ENCODE measurements around the gene NPW.

The NPW gene

GRCh38 chr16:2019518-2019920 lies at the start of gene NPW:
NPW (plus strand) TSS chr16:2019785.
- DNase-seq (ENCODE audit: low read depth in 2 of 2) = no peak

DNA sequence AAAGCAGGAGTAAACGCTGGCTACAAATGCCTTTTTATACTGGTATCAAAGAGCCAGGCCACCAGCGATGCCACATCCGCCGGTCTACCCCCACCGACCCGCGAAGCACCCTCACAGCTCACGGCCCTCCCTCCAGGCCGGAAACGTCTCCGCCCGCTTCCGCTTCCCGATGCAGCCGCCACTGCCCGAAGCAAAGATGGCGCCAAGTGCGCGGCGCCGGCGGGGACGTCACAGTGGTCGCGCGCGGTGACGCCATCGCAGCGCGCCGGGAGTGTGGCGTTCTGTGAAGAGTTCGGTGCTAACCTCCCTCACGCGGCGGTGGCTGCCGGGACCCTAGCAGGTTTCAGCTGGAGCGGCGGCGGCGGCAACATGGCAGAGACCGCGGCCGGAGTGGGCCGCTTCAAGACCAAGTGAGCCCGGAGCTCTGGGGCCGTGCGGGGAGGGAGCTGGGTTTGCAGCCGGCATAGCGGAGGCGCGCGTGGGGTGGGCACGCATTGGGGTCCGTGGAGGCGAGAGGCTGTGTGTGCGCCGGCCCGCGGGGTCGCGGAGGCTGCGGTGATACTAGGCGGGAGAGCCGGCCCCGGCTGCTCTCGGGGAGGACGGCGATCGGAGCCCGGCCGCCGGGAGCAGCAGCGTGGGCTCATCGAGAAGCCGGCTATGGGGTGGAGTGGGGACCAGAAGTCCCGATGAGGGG lies 47.6 kb upstream of the NPW start, which contains the start of gene TBL3:
TSS of gene TBL3 (plus strand) at position 258 of the 694 bp plus-strand sequence. CDS start at position 370, 112 bp downstream.
- DNase-seq (ENCODE audit: low read depth in 2 of 2) = peak; percentile 88 to 93

DNA sequence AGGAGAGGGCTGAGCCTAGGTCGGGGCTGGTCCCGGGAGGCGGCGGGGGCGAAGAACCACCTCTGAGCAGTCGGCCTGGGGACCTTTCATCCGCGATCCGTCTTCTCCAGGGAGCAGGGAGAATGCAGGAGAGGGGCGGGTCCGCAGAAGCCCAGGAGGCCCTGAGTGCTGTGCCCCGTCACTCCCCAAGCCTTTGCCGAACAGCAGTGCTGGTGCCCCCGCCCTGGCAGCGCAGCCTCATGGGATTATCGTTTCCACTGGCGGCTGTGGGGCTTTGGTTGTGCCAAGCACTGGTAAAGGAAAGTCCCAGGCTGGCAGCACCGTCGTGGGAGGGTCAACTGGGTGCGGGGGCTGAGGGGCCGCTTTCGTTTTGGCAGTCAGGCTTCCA lies 47.1 kb upstream of the NPW start:
- DNase-seq (ENCODE audit: low read depth in 2 of 2) = no peak

DNA sequence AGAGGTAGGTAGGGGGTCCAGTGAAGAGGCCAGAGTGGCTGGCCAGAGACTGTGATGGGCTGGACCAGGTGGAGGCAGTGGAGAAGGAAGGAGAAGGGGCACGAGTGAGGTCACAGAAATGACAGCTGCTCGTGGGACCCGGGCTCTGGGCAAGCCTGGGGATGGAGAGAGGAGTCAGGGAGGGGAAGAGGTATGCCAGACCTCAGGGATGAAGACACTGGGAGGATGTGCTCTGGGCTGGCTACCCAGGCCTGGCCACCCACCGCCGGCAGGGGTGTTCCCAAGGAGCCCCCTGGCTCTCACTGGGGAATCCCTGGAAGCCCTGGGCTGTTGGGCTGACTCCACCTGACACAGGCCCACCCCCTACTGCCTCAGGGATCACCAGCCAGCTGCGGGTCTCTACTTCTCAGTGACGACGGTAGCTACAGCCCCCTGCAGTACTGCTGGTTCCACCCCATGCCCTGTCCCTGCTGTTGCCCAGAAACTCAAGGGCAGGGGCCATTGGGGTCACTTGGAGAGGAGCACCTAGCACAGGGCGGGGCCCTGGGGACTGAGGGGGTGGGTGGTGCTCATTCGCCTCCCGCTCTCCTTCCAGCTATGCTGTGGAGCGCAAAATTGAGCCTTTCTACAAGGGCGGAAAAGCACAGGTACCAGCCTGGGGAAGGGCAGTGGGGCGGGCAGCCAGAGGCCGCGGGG lies 46.0 kb upstream of the NPW start:
- no peak for DNase-seq (ENCODE audit: low read depth in 2 of 2)

DNA sequence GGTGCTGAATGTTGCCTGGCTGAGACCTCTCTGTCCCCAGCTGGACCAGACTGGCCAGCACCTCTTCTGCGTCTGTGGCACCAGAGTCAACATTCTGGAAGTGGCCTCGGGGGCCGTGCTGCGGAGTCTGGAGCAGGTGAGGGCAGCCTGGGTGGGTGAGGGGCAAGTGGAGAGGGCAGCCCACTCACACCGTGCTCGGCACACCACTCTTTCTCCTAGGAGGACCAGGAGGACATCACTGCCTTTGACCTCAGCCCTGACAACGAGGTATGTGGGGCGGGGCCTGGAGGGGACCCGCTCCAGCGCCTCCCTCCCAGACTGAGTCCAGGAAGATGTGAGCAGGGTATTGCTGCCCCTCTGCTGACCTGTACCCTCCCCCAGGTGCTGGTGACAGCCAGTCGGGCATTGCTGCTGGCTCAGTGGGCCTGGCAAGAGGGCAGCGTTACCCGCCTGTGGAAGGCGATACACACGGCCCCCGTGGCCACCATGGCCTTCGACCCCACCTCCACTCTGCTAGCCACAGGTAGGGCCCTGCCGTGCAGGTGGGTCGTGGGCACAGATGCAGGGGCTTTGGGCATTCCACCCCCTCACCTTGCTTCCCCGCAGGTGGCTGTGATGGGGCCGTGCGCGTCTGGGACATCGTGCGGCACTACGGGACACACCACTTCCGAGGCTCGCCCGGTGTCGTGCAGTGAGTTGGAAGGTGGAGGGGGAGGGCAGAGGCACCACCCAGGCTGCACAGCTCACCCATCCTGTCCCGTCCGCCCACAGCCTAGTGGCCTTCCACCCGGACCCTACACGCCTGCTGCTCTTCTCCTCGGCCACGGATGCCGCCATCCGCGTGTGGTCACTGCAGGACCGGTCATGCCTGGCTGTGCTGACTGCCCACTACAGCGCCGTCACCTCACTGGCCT lies 45.2 kb upstream of the NPW start:
- DNase-seq (ENCODE audit: low read depth in 2 of 2) = no peak

GRCh38 chr16:1975432-1976215 lies 44.0 kb upstream of the NPW start:
- no peak for DNase-seq (ENCODE audit: low read depth in 2 of 2)

DNA sequence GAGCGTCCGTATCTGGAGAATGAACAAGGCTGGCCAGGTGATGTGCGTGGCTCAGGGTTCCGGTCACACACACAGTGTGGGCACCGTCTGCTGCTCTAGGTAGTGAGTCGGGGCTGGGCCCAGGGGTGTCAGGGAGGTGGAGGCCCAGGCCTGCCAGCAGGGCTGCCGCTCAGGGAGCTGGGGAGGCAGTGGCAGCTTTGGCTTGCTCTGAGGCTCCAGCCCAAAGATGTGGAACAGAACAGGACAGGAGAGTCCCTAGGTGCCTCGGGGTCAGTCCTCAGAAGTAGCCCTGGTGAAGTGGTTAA lies 43.4 kb upstream of the NPW start:
- DNase-seq (ENCODE audit: low read depth in 2 of 2) = no peak

- DNase-seq (ENCODE audit: low read depth in 2 of 2) = no peak
These were observed 42.4 kb upstream of the NPW start for GRCh38 chr16:1976951-1977874.

- DNase-seq (ENCODE audit: low read depth in 2 of 2) = no peak
These were observed 41.7 kb upstream of the NPW start for GRCh38 chr16:1977875-1978268.

DNA sequence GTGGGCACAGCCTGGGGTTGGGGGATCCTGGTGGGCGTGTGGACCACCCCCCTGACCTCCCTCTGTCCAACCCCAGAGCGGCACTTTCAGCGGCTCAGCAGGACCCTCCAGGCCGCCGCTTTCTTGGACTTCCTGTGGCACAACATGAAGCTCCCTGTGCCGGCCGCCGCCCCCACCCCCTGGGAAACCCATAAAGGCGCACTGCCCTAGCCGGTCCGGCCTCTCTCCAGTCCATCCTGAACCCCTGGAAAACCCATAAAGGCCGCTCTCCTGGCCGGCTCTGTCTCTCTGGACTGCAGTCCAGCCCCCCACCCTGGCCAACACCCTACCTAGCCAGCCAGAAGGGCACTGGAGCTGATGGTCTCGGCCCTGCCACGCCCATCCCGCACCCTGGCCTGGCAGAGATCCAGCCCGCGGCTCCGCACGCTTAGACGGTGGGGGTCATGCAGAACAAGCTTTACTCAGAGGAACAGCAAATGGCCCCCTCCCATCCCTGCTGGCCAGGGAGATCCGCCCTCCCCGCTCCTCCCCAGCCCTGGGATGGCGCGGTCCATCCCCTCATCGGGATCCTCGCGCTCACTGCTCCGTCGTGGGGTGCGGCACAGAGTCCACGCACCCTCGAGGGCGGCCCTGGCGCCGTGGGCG lies 41.0 kb upstream of the NPW start:
- DNase-seq (ENCODE audit: low read depth in 2 of 2) = no peak

DNA sequence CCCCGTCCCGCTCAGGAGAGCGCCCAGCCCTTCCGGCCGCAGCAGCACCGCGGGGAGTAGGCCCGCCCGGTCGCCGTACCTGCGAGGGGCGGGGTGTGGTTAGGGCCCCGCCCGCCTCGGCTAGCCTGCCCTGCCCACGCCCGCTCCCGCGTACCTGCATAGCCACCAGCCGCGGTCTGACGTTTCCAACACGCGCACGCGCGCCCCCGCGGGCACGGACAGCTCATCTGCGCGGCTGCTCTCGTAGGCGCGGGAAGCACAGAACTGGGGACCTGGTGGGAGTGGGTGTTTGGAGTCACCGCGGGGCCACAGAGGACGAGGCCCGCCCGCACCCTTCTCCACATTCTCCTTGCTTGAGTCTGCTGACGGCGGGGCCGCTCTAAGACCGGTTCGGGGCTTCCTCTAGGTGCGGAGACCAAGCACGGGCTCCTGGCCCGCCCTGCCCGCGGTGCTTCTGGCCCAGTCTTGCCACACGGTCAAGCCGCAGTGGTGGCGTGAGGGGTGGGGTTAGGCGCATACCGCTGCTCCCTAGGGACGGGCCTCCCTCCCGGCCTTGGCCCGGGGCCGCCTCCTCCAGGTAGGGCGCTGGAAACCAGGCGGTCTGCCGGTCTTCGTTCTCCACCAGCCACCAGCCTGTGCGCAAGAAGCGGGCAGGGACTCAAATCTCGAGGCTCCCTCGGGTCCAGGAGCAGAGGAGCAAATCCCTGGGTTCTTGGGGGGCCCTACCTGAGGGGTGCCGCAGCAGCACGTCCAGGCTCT lies 40.1 kb upstream of the NPW start:
- DNase-seq (ENCODE audit: low read depth in 2 of 2) = no peak

DNA sequence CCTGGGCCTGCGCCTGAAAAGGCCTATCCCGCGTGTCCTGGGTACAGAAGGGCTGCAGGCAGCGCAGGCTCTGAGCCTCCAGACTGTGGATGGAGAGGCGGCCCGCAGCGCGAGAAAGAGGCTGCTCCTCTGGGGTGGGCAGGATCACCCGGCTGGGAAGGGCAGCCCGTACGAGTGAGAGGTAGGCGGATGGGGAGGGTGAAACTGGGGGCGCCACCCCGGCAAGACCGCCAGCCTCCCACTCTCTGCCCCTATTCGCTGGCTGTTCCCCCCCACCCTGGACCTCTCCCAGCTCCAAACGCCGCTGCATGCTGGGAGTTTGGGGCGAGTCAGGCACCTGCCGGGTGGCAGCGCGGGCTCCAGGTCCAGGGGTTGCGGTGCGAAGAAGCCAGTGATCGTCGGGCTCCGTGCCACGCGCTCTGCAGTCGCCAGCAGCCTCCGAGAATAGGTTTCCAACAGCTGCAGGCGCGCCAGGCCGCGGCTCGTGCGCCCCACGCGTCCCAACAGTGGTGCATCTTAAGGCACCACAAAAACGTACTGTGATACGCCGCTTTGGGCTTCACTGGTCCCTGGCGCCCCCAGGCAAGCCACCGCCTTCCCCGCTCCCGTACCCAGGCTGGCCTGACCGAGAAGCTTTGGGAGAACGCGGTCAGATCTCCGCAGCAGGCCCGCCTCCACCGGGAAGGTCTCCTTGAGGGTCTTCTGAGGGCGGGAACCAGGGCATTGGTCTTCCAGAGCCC lies 39.4 kb upstream of the NPW start:
- no peak for DNase-seq (ENCODE audit: low read depth in 2 of 2)

DNA sequence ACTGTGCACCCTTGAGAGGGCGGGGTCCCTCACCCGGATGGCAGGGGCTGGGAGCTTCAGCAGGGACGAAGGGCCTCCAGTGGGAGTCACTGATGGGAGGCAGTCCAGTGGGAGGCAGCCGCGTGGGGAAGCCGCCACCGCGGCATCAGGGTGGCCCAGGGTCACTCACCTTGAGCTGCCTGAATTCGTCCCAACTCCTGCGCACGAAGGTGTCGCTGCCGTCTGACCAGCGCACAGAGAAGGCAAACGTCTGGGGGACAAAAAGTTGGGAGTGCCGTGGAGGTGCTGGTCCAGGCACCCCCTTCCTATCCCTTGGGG lies 38.9 kb upstream of the NPW start:
- DNase-seq (ENCODE audit: low read depth in 2 of 2) = no peak

DNA sequence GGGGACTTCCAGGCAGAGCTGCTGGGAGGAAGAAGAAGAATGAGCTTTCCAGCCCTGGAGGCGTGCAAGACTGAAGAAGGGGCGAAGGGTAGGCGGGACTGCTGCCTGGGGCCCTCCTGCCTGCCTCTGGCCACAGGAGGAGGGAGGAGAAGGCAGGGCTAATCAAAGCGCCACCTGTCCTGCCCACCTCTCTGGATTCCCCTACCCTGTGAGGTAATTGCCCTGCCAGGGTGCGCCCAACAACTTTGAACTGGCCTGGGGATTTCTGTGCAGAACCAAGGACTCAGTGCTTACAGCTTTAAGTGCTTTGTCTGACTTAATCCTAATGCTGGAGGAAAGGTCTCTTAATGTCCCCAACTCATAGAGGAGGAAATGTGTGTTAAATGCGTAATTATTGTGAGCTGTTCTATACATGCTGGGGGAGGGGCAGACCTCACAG lies 38.2 kb upstream of the NPW start, which contains the start of gene NOXO1:
TSS of gene NOXO1 (minus strand) at position 72 of the 439 bp plus-strand sequence. CDS start 290 bp downstream, outside the sequence.
- DNase-seq (ENCODE audit: low read depth in 2 of 2) = no peak

GRCh38 chr16:1982013-1982433 lies 37.6 kb upstream of the NPW start:
- no peak for DNase-seq (ENCODE audit: low read depth in 2 of 2)

GRCh38 chr16:1982991-1983543 lies 36.5 kb upstream of the NPW start:
- DNase-seq (ENCODE audit: low read depth in 2 of 2) = no peak

GRCh38 chr16:1983544-1984346 lies 35.8 kb upstream of the NPW start, which contains the start of gene GFER:
GFER (plus strand) TSS chr16:1984193; CDS start chr16:1984219, 26 bp downstream.
- peak in 1 of 2 donors; percentile 33 for DNase-seq (ENCODE audit: low read depth in 2 of 2)
